ENCODE data around the gene C1QTNF7. TPM values are rescaled to one million over a fixed set of nuclear protein-coding genes. Genes with fewer than 3 reads are reported as not detected.

The C1QTNF7 gene
- total RNA-seq, 1 experiment from 2014 or later, result not detected

- Mint-ChIP-seq H3K27me3 (ENCODE audit: insufficient read depth, unreplicated experiment) (no peaks in the 10 kb centered on the region), H3K27ac (ENCODE audit: low read depth, unreplicated experiment) (no peak overlapping the region), H3K9me3 (ENCODE audit: unreplicated experiment) (no peaks in the 10 kb centered on the region), H3K36me3 (ENCODE audit: insufficient read depth, unreplicated experiment) (no peaks in the 10 kb centered on the region), H3K4me1 (ENCODE audit: insufficient read depth, unreplicated experiment) (peaks cover 34% of the 10 kb centered on the region), H3K4me3 (ENCODE audit: unreplicated experiment) (no peak overlapping the region)
- peak; percentile 10 for DNase-seq (ENCODE audit: unreplicated experiment)
- no peak for TF ChIP-seq CTCF (IDR thresholded peaks at IDR 0.05; ENCODE audit: unreplicated experiment)
- no TSS peak for BruUV-seq (replicated peaks)
- POLR2A ChIA-PET, result interaction anchor here (0.7 to 2.2 kb wide), 5 partner anchors 8 to 228 kb away, joined by 3 to 7 read pairs (median 3); no protein-coding TSS in a partner anchor
- CTCF ChIA-PET, result interaction anchor here (0.6 to 3.4 kb wide), 8 partner anchors 9 to 187 kb away, joined by 3 to 21 read pairs (median 4); no protein-coding TSS in a partner anchor
- intact Hi-C loops (cut with micrococcal nuclease), result no loop called here
Observed at GRCh38 chr4:15425520-15425919, 2.3 kb upstream of the C1QTNF7 start.

- TF ChIP-seq CTCF (IDR thresholded peaks at IDR 0.05; ENCODE audit: unreplicated experiment), result no peak
- intact Hi-C loops (cut with micrococcal nuclease), result no loop called here
- Mint-ChIP-seq H3K4me1 (ENCODE audit: insufficient read depth, unreplicated experiment) (peaks cover 27% of the 10 kb centered on the region), H3K36me3 (ENCODE audit: insufficient read depth, unreplicated experiment) (no peaks in the 10 kb centered on the region), H3K9me3 (ENCODE audit: unreplicated experiment) (peaks cover 8% of the 10 kb centered on the region), H3K27ac (ENCODE audit: low read depth, unreplicated experiment) (no peak overlapping the region), H3K27me3 (ENCODE audit: insufficient read depth, unreplicated experiment) (no peaks in the 10 kb centered on the region), H3K4me3 (ENCODE audit: unreplicated experiment) (no peak overlapping the region)
- BruUV-seq (replicated peaks), result no TSS peak
- no peak for DNase-seq (ENCODE audit: unreplicated experiment)
- ChIA-PET CTCF (interaction anchor here (0.5 to 3.4 kb wide), 5 partner anchors 7 to 84 kb away, joined by 3 to 21 read pairs (median 4); no protein-coding TSS in a partner anchor), POLR2A (interaction anchor here (1.0 kb wide), 1 partner anchor 29 kb away, joined by 3 read pairs; no protein-coding TSS in a partner anchor)
Observed at GRCh38 chr4:15427161-15427560, 672 bp upstream of the C1QTNF7 start.

GRCh38 chr4:15428611-15429010 lies 778 bp downstream of the C1QTNF7 start:
- H3K27me3 Mint-ChIP-seq (ENCODE audit: insufficient read depth, unreplicated experiment), result no peaks in the 10 kb centered on the region
- intact Hi-C loops (cut with micrococcal nuclease), result no loop called here
- H3K4me1 Mint-ChIP-seq (ENCODE audit: insufficient read depth, unreplicated experiment), result peaks cover 29% of the 10 kb centered on the region
- no peak overlapping the region for H3K4me3 Mint-ChIP-seq (ENCODE audit: unreplicated experiment)
- BruUV-seq (replicated peaks), result no TSS peak
- DNase-seq (ENCODE audit: unreplicated experiment), result peak; percentile 49
- peaks cover 8% of the 10 kb centered on the region for H3K9me3 Mint-ChIP-seq (ENCODE audit: unreplicated experiment)
- ChIA-PET POLR2A (interaction anchor here (0.7 to 1.1 kb wide), 3 partner anchors 12 to 154 kb away, joined by 3 to 4 read pairs (median 4); no protein-coding TSS in a partner anchor), CTCF (interaction anchor here (0.6 to 0.9 kb wide), 4 partner anchors 29 to 191 kb away, joined by 3 read pairs; no protein-coding TSS in a partner anchor)
- H3K27ac Mint-ChIP-seq (ENCODE audit: low read depth, unreplicated experiment), result no peak overlapping the region
- TF ChIP-seq CTCF (IDR thresholded peaks at IDR 0.05; ENCODE audit: unreplicated experiment), result no peak
- no peaks in the 10 kb centered on the region for H3K36me3 Mint-ChIP-seq (ENCODE audit: insufficient read depth, unreplicated experiment)

GRCh38 chr4:15434091-15434490 lies 6.3 kb downstream of the C1QTNF7 start:
- Mint-ChIP-seq H3K9me3 (ENCODE audit: unreplicated experiment) (peaks cover 8% of the 10 kb centered on the region), H3K4me3 (ENCODE audit: unreplicated experiment) (no peak overlapping the region), H3K36me3 (ENCODE audit: insufficient read depth, unreplicated experiment) (no peaks in the 10 kb centered on the region), H3K27me3 (ENCODE audit: insufficient read depth, unreplicated experiment) (no peaks in the 10 kb centered on the region), H3K4me1 (ENCODE audit: insufficient read depth, unreplicated experiment) (peaks cover 43% of the 10 kb centered on the region), H3K27ac (ENCODE audit: low read depth, unreplicated experiment) (peak overlapping the region; percentile 52)
- TF ChIP-seq CTCF (IDR thresholded peaks at IDR 0.05; ENCODE audit: unreplicated experiment), result no peak
- ChIA-PET POLR2A (interaction anchor here (0.6 to 1.1 kb wide), 5 partner anchors 9 to 247 kb away, joined by 3 to 7 read pairs (median 3); no protein-coding TSS in a partner anchor), CTCF (interaction anchor here (0.5 to 1.5 kb wide), 5 partner anchors 8 to 46 kb away, joined by 3 to 8 read pairs (median 4); no protein-coding TSS in a partner anchor)
- peak; percentile 50 for DNase-seq (ENCODE audit: unreplicated experiment)
- BruUV-seq (replicated peaks), result no TSS peak
- intact Hi-C loops (cut with micrococcal nuclease), result no loop called here

All from MCF 10A (cell line).